Cardiac muscle cell (in vitro differentiated cells and primary cell): ENCODE results near the gene IL17B. TPM values are rescaled to one million over a fixed set of nuclear protein-coding genes. Genes with fewer than 3 reads are reported as not detected.
A peak's percentile ranks its signal among the peaks of the same experiment; 100 is the strongest.

ENCODE experiments used
- DNase-seq, 2 donors: peaks; one replicate each; pipeline versions ENCODE4 v3.0.0 to v3.0.0-alpha.2; 2010 to 2017; ENCODE audit warnings: low read depth in 1 of 2, low spot score in 1 of 2
- H3K27ac ChIP-seq: fragments of 200-600 bp; sonication (generic); 2 replicates; pipeline ENCODE4 v1.5.1; 2016
- H3K27me3 ChIP-seq: fragments of 200-600 bp; sonication (generic); 2 replicates; pipeline ENCODE4 v1.6.0; 2016; ENCODE audit warnings: control low read depth
- H3K36me3 ChIP-seq: fragments of 200-600 bp; sonication (generic); 2 replicates; pipeline ENCODE4 v1.5.1; 2016; ENCODE audit warnings: control low read depth
- H3K4me1 ChIP-seq: fragments of 200-600 bp; sonication (generic); 2 replicates; pipeline ENCODE4 v1.8.1; 2017; ENCODE audit warnings: low read depth, mild to moderate bottlenecking, mixed run types
- H3K4me3 ChIP-seq: fragments of 200-600 bp; sonication (generic); 2 replicates; pipeline ENCODE4 v1.5.1; 2016; ENCODE audit warnings: mild to moderate bottlenecking
- H3K9me3 ChIP-seq: fragments of 200-600 bp; sonication (generic); 2 replicates; pipeline ENCODE4 v1.5.1; 2017; ENCODE audit warnings: low read depth, mild to moderate bottlenecking, control low read depth
- polyA plus RNA-seq: library from polyadenylated mRNA; unstranded; fragments of >200 nt; fragmentation: Nextera tagmentation; extraction: Ambion mirVana; gene quantifications from 2 replicates; pipeline ENCODE4 v1.2.1, GENCODE V29; 2016
- total RNA-seq: library from RNA; depleted of rRNA; stranded (reverse); fragments of >200 nt; gene quantifications from 2 replicates; pipeline ENCODE4 v1.2.3, GENCODE V29; 2016
- TF ChIP-seq, protein P1 (sequence below): IDR thresholded peaks from 2 replicates; pipeline ENCODE4 v1.5.1; 2012; ENCODE audit warnings: low read depth, mild to moderate bottlenecking, low read length

IL17B gene
- total and polyA plus RNA-seq, 2 experiments from 2014 or later: 3.9 to 9.0 TPM

DNA sequence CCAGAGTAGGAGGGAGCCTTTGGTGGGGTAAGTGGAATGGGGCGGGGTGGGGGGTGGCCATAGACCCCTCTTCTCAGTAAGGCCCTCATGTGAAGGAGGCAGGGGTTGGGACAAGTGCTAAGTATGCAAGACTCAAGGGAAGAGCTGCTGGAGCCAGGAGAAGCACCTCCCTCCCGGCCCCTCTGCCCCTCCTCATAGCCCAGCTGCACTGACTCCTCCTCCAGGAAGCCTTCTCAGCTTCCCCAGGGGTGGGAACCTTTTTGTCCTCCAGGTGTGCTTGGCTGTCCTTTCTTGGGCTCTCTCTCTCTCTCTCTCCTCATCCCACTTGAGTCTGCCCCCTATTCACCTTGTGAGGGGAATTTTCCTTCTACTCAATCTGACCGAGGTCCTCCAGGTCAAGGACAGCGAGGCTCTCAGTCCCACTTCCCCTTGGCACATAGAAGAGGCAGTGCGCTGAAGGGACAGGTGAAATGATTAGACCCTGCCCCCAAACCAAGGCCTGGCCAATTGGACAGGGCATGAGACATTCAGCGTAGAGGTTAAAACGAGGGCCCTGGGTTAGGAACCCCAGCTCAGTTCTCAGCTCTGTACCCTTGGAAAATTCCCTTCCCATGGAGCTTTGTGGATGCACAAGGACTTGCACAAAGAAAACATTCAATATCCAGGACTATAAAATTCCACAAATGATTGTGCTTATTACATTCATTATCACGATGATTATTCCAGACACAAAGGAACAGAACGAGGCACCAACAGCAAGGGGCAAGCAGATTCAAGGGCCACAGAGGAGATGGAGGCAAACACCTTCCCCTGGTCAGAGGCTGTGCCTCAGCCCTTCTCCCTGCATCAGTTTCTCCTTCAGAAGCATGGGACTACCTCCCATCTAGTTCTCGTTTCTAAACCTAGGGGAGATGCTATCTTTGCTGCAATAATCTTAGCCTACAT, 45.6 kb upstream of the IL17B start:
- Histone ChIP-seq H3K9me3 (no peaks in the 10 kb centered on the region), H3K4me1 (peaks cover 73% of the 10 kb centered on the region), H3K4me3 (peak overlapping the region; percentile 37), H3K27ac (peak overlapping the region; percentile 100), H3K27me3 (no peaks in the 10 kb centered on the region), H3K36me3 (peaks cover 15% of the 10 kb centered on the region)
- DNase-seq: peak in 1 of 2 donors; percentile 50
- TF ChIP-seq, protein P1, sequence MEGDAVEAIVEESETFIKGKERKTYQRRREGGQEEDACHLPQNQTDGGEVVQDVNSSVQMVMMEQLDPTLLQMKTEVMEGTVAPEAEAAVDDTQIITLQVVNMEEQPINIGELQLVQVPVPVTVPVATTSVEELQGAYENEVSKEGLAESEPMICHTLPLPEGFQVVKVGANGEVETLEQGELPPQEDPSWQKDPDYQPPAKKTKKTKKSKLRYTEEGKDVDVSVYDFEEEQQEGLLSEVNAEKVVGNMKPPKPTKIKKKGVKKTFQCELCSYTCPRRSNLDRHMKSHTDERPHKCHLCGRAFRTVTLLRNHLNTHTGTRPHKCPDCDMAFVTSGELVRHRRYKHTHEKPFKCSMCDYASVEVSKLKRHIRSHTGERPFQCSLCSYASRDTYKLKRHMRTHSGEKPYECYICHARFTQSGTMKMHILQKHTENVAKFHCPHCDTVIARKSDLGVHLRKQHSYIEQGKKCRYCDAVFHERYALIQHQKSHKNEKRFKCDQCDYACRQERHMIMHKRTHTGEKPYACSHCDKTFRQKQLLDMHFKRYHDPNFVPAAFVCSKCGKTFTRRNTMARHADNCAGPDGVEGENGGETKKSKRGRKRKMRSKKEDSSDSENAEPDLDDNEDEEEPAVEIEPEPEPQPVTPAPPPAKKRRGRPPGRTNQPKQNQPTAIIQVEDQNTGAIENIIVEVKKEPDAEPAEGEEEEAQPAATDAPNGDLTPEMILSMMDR: no peak

DNA sequence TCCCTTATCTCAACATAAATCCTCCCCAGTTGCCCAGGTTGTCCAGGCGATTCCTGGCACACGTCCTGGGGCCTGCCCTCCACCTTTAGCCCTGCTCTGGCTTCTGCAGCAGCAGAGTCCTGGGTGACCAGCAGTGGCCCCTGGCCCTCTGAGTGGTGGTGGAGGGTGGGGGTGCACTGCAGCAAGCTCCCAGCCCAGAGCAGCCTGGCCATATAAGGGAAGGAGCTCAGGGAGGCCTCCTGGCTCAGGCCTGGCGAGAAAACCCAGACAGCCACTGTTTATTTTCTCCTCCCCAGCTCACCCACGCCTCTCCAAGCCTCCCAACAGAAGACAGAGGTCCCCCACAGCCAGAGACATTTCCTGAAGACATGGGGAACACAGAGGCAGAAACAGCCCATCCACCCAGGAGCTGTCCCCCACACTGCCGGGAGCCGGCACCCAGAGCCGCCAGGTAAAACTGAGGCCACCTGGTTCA, 44.7 kb upstream of the IL17B start:
- Histone ChIP-seq H3K27me3 (no peaks in the 10 kb centered on the region), H3K4me3 (peak overlapping the region; percentile 37), H3K36me3 (peaks cover 7% of the 10 kb centered on the region), H3K4me1 (peaks cover 80% of the 10 kb centered on the region), H3K27ac (peak overlapping the region; percentile 100), H3K9me3 (no peaks in the 10 kb centered on the region)
- TF ChIP-seq, protein P1: no peak
- peak; percentile 72 to 89 for DNase-seq

DNA sequence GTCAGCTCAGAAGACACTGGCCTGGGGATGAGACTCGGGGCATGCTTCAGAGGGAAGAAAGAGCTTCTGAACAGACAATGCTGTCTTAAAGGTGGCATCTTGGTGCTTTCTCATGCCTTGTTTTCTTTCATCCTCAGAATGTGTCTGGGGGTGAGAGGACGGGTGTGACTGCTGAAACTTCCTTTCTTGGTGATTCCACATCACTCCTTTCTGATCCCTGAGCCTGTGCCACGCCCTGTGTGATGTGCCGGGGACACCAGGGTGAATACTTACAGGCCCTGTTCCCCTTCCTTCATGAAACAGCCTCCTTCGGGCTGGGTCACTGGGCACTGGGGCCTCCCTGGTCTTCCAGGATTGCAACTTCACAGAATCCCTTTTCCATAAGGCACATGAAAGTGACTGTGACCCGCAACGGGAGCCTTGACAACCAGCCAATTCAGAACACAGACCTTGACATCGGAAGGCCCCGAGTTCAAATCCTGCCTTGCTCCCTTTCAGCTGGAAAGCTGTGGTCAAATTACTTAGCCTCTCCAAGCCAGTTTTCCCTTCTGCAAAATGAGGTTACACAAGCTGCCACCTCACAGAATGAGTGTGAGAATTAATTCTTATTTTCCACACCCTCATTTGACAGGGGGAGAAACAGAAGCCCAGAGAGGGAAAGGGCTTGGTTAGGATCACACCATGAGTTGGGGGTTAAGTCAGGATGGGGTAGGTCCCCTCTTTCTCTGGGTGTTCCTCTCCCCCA, 44.1 kb upstream of the IL17B start:
- TF ChIP-seq, protein P1: no peak
- H3K27ac ChIP-seq: peak overlapping the region; percentile 100
- no peaks in the 10 kb centered on the region for H3K27me3 ChIP-seq
- peak overlapping the region; percentile 7 for H3K4me3 ChIP-seq
- H3K4me1 ChIP-seq: peaks cover 82% of the 10 kb centered on the region
- no peaks in the 10 kb centered on the region for H3K9me3 ChIP-seq
- peaks cover 5% of the 10 kb centered on the region for H3K36me3 ChIP-seq
- peak in 1 of 2 donors; percentile 42 for DNase-seq

DNA sequence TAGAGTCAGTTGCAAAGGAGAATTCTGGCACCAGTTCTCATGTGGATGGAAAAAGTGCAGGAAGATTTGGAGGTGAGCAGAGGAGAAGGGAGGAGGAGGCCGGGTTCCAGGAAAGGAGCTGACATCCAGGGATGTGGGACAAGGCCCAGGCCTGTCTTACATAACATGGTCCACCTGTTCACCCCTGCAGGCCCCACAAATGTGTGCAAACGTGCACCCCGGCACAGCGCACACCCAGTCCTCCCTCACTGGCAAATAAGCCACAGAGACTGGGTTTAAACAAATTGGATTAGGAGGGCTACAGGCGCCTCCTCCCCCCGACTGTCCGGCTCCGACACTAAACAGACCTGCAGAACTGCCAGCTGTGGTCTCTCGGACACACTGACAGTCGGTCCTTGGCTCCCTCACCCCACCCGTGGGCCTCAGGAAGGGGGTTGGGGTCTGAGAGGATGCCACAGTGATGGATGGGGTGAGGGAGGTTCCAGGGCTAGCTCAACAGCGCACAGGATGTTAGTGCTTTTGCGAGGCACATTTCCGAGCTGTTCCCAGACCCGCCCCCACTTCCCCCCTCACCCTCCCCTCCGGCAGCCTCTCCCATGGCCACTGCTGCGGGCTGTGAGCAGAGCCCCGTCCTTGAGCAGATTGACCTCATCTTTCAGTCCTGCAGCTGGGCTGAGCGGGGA, 43.4 kb upstream of the IL17B start:
- Histone ChIP-seq H3K4me1 (peaks cover 84% of the 10 kb centered on the region), H3K36me3 (peaks cover 5% of the 10 kb centered on the region)
- DNase-seq: peak; percentile 89 to 95

More for the DNA sequence above, 43.4 kb upstream of the IL17B start:
- H3K27me3 ChIP-seq: no peaks in the 10 kb centered on the region
- no peaks in the 10 kb centered on the region for H3K9me3 ChIP-seq
- H3K4me3 ChIP-seq: no peak overlapping the region
- TF ChIP-seq, protein P1: no peak
- H3K27ac ChIP-seq: peak overlapping the region; percentile 100
